OCI-LY1 (cell line): Measurements from ENCODE around the gene SI.

Source experiments
- CTCF ChIP-seq: fragments of 200-600 bp; sonication (generic), shearing (Covaris generic); IDR thresholded peaks from 2 replicates; pipeline ENCODE4 v1.5.1; 2017; ENCODE audit warnings: mild to moderate bottlenecking, antibody characterized with exemption, low read length, moderate library complexity, mixed read lengths
- EZH2 ChIP-seq: fragments of 200-600 bp; sonication (generic), shearing (Covaris generic); IDR thresholded peaks from 2 replicates; pipeline ENCODE4 v1.8.0; 2017; ENCODE audit warnings: borderline replicate concordance, mixed run types, mild to moderate bottlenecking, antibody characterized with exemption, low read length, moderate library complexity, mixed read lengths

DNA sequence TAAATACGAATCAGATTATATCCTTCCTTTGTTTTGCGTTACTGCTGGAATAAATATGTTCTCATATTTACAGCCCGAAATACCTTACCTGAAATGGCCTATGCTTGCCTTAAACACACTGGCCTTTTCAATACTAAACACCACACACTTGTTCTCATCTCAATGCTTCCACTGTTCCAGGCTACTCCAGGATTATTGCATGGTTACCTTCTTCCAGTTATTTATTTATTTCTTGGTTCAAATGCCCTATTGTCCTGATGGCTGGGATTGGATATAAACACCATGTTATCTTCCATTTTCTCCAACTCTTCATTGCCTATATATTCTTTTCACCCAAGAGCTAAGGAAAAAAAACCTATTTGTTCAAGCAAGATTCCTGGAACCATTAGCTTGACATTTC lies 125.3 kb downstream of the SI start:
- no peak for TF ChIP-seq CTCF
- no peak for TF ChIP-seq EZH2
